K562 (cell line): ENCODE measurements around the gene ARHGEF17. TPM values are rescaled to one million over a fixed set of nuclear protein-coding genes. Genes with fewer than 3 reads are reported as not detected.

ENCODE experiments used
- KHSRP ChIP-seq: fragments of 450-650 bp; IDR thresholded peaks from 2 replicates; pipeline ENCODE4 v1.6.1; 2017
- SOX6 ChIP-seq: fragments of 450-650 bp; IDR thresholded peaks from 2 replicates; pipeline ENCODE4 v1.6.1; 2014; ENCODE audit warnings: mild to moderate bottlenecking
- ZSCAN32 ChIP-seq: fragments of 450-650 bp; formaldehyde crosslinking; IDR thresholded peaks from 2 replicates; pipeline ENCODE4 v1.4.0; 2020; ENCODE audit warnings: mild to moderate bottlenecking, moderate library complexity
- polyA plus RNA-seq, 8 experiments: library from polyadenylated mRNA; depleted of rRNA in 4 of 8; stranded (reverse) in 5 of 8; unstranded in 3 of 8; fragments of >200 nt; fragmentation: Nextera tagmentation in 2 of 8; fragmentation: Illumina TruSeq in 1 of 8; extraction: Ambion mirVana in 2 of 8; extraction: Trizol in 1 of 8; gene quantifications; 2 replicates each; pipeline versions ENCODE4 v1.2.1 to v1.2.3, GENCODE V29; 2011 to 2014; ENCODE audit warnings: inconsistent platforms in 1 of 8, missing spikeins in 1 of 8
- total RNA-seq, 7 experiments: library from RNA; depleted of rRNA in 6 of 7; stranded (reverse); fragments of >200 nt in 6 of 7; fragmentation: Illumina TruSeq in 2 of 7; extraction: Trizol in 2 of 7; gene quantifications; 2 replicates each; pipeline versions ENCODE4 v1.2.1 to v1.2.3, GENCODE V29; 2011 to 2021; ENCODE audit warnings: low replicate concordance in 1 of 7
- TF ChIP-seq, protein P1 (sequence below), 2 experiments: fragments of 450-650 bp; formaldehyde crosslinking in 1 of 2; IDR thresholded peaks; 2 replicates each; pipeline versions ENCODE4 v1.4.0 to v1.6.1; 2014 to 2020; ENCODE audit warnings: mild to moderate bottlenecking in 2 of 2, borderline replicate concordance in 1 of 2, low read depth in 1 of 2
- TF ChIP-seq, protein P2 (sequence below): IDR thresholded peaks from 2 replicates; pipeline ENCODE4 v1.6.1; 2014; ENCODE audit warnings: antibody characterized with exemption

Gene ARHGEF17
- total and polyA plus RNA-seq, 9 of the 15 experiments (the other 6 are each of a cell fraction or from before 2014, with no cell fraction given), result 0.04 to 0.68 (median 0.10) TPM; not detected in 2

DNA sequence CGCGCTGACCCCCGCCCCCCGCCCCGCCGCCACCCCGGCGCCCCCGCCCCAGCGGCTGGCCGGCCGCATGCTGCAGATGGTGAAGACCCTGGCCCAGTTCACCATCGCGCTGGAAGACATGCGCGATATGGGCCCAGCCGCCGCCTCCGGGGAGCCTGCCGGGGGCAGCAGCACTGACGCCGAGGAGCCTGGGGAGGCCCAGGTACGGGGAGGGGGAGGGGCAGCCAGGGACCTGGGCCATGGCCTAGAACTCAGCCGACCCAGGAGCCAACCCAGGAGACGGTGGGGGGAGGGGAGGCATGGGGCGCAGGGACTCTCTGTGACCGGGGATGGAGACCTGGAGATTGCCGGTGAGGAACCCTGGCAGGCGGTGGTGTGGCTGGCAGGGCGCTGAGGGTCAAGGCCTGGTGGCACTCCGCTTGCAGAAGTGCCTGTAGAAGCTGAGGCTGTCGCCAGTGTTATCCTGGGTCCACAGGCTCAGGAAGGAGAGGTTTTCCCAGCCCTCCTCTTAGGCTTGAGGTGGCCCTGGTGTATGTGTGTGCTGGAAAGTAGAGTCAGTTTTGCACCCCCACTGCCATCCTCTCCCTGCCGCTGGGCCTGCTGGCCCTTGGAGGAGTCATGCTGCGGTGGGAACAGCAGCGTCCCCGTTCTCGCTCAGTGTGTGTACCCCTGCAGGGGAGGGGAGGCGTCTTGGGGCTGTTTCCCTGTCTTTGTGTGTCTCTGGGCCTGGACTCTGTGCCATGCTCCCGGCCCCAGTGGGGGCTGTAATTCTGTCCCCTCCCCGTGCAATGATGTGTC is 35.2 kb downstream of the ARHGEF17 start (continued):
- TF ChIP-seq, protein P1, sequence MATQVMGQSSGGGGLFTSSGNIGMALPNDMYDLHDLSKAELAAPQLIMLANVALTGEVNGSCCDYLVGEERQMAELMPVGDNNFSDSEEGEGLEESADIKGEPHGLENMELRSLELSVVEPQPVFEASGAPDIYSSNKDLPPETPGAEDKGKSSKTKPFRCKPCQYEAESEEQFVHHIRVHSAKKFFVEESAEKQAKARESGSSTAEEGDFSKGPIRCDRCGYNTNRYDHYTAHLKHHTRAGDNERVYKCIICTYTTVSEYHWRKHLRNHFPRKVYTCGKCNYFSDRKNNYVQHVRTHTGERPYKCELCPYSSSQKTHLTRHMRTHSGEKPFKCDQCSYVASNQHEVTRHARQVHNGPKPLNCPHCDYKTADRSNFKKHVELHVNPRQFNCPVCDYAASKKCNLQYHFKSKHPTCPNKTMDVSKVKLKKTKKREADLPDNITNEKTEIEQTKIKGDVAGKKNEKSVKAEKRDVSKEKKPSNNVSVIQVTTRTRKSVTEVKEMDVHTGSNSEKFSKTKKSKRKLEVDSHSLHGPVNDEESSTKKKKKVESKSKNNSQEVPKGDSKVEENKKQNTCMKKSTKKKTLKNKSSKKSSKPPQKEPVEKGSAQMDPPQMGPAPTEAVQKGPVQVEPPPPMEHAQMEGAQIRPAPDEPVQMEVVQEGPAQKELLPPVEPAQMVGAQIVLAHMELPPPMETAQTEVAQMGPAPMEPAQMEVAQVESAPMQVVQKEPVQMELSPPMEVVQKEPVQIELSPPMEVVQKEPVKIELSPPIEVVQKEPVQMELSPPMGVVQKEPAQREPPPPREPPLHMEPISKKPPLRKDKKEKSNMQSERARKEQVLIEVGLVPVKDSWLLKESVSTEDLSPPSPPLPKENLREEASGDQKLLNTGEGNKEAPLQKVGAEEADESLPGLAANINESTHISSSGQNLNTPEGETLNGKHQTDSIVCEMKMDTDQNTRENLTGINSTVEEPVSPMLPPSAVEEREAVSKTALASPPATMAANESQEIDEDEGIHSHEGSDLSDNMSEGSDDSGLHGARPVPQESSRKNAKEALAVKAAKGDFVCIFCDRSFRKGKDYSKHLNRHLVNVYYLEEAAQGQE (IDR thresholded peaks at IDR 0.05; ENCODE audit: borderline replicate concordance), result no peak
- TF ChIP-seq, protein P1 (CRISPR knock-in tag; IDR thresholded peaks at IDR 0.05; ENCODE audit: low read depth), result no peak
- no peak for TF ChIP-seq ZSCAN32
- no peak for TF ChIP-seq SOX6
- TF ChIP-seq KHSRP, result no peak
- TF ChIP-seq, protein P2, sequence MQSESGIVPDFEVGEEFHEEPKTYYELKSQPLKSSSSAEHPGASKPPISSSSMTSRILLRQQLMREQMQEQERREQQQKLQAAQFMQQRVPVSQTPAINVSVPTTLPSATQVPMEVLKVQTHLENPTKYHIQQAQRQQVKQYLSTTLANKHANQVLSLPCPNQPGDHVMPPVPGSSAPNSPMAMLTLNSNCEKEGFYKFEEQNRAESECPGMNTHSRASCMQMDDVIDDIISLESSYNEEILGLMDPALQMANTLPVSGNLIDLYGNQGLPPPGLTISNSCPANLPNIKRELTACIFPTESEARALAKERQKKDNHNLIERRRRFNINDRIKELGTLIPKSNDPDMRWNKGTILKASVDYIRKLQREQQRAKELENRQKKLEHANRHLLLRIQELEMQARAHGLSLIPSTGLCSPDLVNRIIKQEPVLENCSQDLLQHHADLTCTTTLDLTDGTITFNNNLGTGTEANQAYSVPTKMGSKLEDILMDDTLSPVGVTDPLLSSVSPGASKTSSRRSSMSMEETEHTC, result no peak
